GM10248 (cell line): ENCODE data around the gene TCF12.

ENCODE experiments used
- CTCF ChIA-PET: fragments of 300-600 bp; sonication (Branson Sonifier 250); formaldehyde crosslinking; extraction: SDS; loops from one replicate; lab custom pipeline; 2021; ENCODE audit warnings: antibody characterized with exemption; lab: Yijun Ruan, JAX
- POLR2A ChIA-PET: fragments of 350-650 bp; sonication (Branson Sonifier 250); formaldehyde crosslinking; extraction: SDS; loops from one replicate; lab custom pipeline; 2020; ENCODE audit warnings: antibody characterized with exemption; lab: Yijun Ruan, JAX
- DNase-seq: peaks from one replicate; pipeline ENCODE4 v3.0.0; 2012; ENCODE audit errors: extremely low spot score
- CTCF ChIP-seq: IDR thresholded peaks from 2 replicates; pipeline ENCODE4 v1.5.1; 2012; ENCODE audit warnings: mild to moderate bottlenecking, low read depth; ENCODE audit errors: extremely low read depth, missing control alignments, control extremely low read depth

The TCF12 gene

DNA sequence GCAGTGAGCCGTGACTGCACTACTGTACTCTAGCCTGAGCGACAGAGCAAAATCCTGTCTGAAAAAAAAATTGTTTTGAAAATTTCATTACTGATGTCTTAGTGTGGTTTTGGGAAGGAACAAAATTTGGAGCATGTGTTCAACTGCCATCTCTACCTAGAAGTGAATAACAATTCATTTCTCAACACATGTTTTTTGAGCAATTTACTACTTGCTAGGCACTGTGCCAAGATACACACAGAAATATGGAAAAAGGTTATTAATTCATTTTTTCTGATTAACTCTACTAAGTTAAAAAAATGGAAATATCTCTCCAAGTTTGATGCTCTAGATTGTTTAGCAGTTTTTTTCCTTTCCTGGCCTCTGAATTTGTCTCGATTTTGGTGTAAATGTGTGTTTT lies 5.2 kb upstream of the TCF12 start:
- ChIA-PET POLR2A (no interaction called here), CTCF (interaction anchor here (1.0 kb wide), 1 partner anchor 167 kb away, joined by 3 read pairs; no protein-coding TSS in a partner anchor)
- no peak for TF ChIP-seq CTCF
- DNase-seq = no peak

GRCh38 chr15:56913670-56914069 lies 4.8 kb upstream of the TCF12 start:
- ChIA-PET CTCF (interaction anchor here (1.0 to 1.6 kb wide), 2 partner anchors 8 to 15 kb away, joined by 5 read pairs; no protein-coding TSS in a partner anchor), POLR2A (no interaction called here)
- TF ChIP-seq CTCF = no peak
- no peak for DNase-seq

DNA sequence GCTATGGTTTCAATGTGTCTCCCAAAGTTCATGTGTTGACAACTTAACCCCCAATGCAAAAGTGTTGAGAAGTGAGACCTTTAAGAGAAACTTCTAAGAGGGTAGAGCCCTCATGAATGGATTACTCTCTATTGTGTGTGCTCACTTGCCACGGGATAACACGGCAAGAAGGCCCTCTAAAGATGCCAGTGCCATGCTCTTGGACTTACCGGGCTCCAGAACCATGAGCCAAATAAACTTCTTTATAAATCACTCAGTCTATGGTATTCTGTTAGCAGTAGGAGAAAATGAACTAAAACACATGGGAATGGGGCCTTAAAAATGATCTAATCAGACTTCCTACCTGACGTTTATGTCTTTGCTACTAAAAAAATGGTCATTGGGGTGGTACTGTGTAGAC lies 2.6 kb upstream of the TCF12 start:
- DNase-seq = no peak
- ChIA-PET POLR2A (no interaction called here), CTCF (no interaction called here)
- TF ChIP-seq CTCF = no peak

GRCh38 chr15:56916825-56917477 lies 1.5 kb upstream of the TCF12 start:
- ChIA-PET CTCF (interaction anchor here (1.3 to 1.4 kb wide), 2 partner anchors 10 to 205 kb away, joined by 3 to 5 read pairs; no protein-coding TSS in a partner anchor), POLR2A (no interaction called here)
- TF ChIP-seq CTCF = no peak
- DNase-seq = no peak

- CTCF ChIA-PET = interaction anchor here (1.0 to 1.8 kb wide), 7 partner anchors 9 to 360 kb away, joined by 3 to 7 read pairs (median 4); no protein-coding TSS in a partner anchor
- no peak for TF ChIP-seq CTCF
- POLR2A ChIA-PET = interaction anchor here (1.2 kb wide), 1 partner anchor 11 kb away, joined by 4 read pairs; no protein-coding TSS in a partner anchor
- DNase-seq = peak; percentile 19
Observed at GRCh38 chr15:56917652-56918045, 795 bp upstream of the TCF12 start.

GRCh38 chr15:56919031-56919608 lies 676 bp downstream of the TCF12 start:
- POLR2A ChIA-PET = no interaction called here
- peak; percentile 0 for TF ChIP-seq CTCF

More at GRCh38 chr15:56919031-56919608, 676 bp downstream of the TCF12 start:
- peak; percentile 69 for DNase-seq
- CTCF ChIA-PET = interaction anchor here (1.0 to 1.8 kb wide), 4 partner anchors 9 to 358 kb away, joined by 3 to 7 read pairs (median 4); no protein-coding TSS in a partner anchor
